ENCODE measurements around the gene CDKN2B-AS1.

- TF ChIP-seq, protein P1, sequence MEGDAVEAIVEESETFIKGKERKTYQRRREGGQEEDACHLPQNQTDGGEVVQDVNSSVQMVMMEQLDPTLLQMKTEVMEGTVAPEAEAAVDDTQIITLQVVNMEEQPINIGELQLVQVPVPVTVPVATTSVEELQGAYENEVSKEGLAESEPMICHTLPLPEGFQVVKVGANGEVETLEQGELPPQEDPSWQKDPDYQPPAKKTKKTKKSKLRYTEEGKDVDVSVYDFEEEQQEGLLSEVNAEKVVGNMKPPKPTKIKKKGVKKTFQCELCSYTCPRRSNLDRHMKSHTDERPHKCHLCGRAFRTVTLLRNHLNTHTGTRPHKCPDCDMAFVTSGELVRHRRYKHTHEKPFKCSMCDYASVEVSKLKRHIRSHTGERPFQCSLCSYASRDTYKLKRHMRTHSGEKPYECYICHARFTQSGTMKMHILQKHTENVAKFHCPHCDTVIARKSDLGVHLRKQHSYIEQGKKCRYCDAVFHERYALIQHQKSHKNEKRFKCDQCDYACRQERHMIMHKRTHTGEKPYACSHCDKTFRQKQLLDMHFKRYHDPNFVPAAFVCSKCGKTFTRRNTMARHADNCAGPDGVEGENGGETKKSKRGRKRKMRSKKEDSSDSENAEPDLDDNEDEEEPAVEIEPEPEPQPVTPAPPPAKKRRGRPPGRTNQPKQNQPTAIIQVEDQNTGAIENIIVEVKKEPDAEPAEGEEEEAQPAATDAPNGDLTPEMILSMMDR (tag by site-specific recombination; IDR thresholded peaks at IDR 0.05) = no peak
- TF ChIP-seq ZNF274 (IDR thresholded peaks at IDR 0.05; ENCODE audit: low read length) = no peak
- TF ChIP-seq ZNF274 (tag by site-specific recombination; IDR thresholded peaks at IDR 0.05; ENCODE audit: borderline replicate concordance) = no peak
- no peak for TF ChIP-seq HOXA7 (CRISPR knock-in tag; IDR thresholded peaks at IDR 0.05; ENCODE audit: borderline replicate concordance)
- no peak for TF ChIP-seq ZNF175 (tag by site-specific recombination; IDR thresholded peaks at IDR 0.05)
- TF ChIP-seq TCF7L2 (IDR thresholded peaks at IDR 0.05; ENCODE audit: borderline replicate concordance, low read depth, low read length) = no peak
- TF ChIP-seq ZSCAN5A (tag by site-specific recombination; IDR thresholded peaks at IDR 0.05) = no peak
- TF ChIP-seq ZNF707 (tag by site-specific recombination; IDR thresholded peaks at IDR 0.05) = no peak
- no peak for TF ChIP-seq ZNF214 (tag by site-specific recombination; IDR thresholded peaks at IDR 0.05; ENCODE audit: borderline replicate concordance)
- no peak for TF ChIP-seq YY1 (tag by site-specific recombination; IDR thresholded peaks at IDR 0.05)
- TF ChIP-seq, protein P2, sequence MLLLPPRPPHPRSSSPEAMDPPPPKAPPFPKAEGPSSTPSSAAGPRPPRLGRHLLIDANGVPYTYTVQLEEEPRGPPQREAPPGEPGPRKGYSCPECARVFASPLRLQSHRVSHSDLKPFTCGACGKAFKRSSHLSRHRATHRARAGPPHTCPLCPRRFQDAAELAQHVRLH (tag by site-specific recombination; IDR thresholded peaks at IDR 0.05) = no peak
- TF ChIP-seq ZNF324 (tag by site-specific recombination; IDR thresholded peaks at IDR 0.05) = no peak
- TF ChIP-seq, protein P3, sequence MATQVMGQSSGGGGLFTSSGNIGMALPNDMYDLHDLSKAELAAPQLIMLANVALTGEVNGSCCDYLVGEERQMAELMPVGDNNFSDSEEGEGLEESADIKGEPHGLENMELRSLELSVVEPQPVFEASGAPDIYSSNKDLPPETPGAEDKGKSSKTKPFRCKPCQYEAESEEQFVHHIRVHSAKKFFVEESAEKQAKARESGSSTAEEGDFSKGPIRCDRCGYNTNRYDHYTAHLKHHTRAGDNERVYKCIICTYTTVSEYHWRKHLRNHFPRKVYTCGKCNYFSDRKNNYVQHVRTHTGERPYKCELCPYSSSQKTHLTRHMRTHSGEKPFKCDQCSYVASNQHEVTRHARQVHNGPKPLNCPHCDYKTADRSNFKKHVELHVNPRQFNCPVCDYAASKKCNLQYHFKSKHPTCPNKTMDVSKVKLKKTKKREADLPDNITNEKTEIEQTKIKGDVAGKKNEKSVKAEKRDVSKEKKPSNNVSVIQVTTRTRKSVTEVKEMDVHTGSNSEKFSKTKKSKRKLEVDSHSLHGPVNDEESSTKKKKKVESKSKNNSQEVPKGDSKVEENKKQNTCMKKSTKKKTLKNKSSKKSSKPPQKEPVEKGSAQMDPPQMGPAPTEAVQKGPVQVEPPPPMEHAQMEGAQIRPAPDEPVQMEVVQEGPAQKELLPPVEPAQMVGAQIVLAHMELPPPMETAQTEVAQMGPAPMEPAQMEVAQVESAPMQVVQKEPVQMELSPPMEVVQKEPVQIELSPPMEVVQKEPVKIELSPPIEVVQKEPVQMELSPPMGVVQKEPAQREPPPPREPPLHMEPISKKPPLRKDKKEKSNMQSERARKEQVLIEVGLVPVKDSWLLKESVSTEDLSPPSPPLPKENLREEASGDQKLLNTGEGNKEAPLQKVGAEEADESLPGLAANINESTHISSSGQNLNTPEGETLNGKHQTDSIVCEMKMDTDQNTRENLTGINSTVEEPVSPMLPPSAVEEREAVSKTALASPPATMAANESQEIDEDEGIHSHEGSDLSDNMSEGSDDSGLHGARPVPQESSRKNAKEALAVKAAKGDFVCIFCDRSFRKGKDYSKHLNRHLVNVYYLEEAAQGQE (tag by site-specific recombination; IDR thresholded peaks at IDR 0.05) = no peak
- TF ChIP-seq ZNF830 (tag by site-specific recombination; IDR thresholded peaks at IDR 0.05; ENCODE audit: low read depth) = no peak
- TF ChIP-seq MZF1 (tag by site-specific recombination; IDR thresholded peaks at IDR 0.05; ENCODE audit: borderline replicate concordance) = no peak
Measured at GRCh38 chr9:21976334-21976875, 18.2 kb upstream of the CDKN2B-AS1 start.
